ENCODE results near the gene DNAL4. TPM values are rescaled to one million over a fixed set of nuclear protein-coding genes. Genes with fewer than 3 reads are reported as not detected.
A peak's percentile ranks its signal among the peaks of the same experiment; 100 is the strongest.

The DNAL4 gene
- total and polyA plus RNA-seq, 2 donors (not counting 3 experiments of a cell fraction or from before 2014, with no cell fraction given): 12.9 to 22.7 TPM

- TSS peak; percentile 60 for BruUV-seq (replicated peaks)
- DNase-seq (ENCODE audit: low read depth, low spot score): no peak
- Histone ChIP-seq H3K9me1 (replicated peaks; ENCODE audit: control insufficient read depth, extremely low read depth, insufficient read depth, low read length) (no peaks in the 10 kb centered on the region), H3K9ac (replicated peaks; ENCODE audit: extremely low read depth, insufficient read depth, low read length) (peak overlapping the region; percentile 59), H3K9me3 (replicated peaks; ENCODE audit: control insufficient read depth, insufficient read depth, low read length) (no peaks in the 10 kb centered on the region), H2AFZ (ENCODE audit: low read depth, low read length) (peak overlapping the region; percentile 45), H3K27me3 (ENCODE audit: control insufficient read depth in 2 of 2, insufficient read depth in 2 of 2, low read length in 2 of 2) (peaks cover 0 to 2% of the 10 kb centered on the region in 2 experiments), H3K4me1 (ENCODE audit: control insufficient read depth, extremely low read depth, insufficient read depth, low read length) (peaks cover 16% of the 10 kb centered on the region), H4K20me1 (replicated peaks; ENCODE audit: control insufficient read depth, extremely low read depth, insufficient read depth, low read length) (no peaks in the 10 kb centered on the region), H3K4me3 (replicated peaks in 1 of 3; ENCODE audit: insufficient read depth in 1 of 3, low read depth in 1 of 3, low read length in 3 of 3) (peak overlapping the region; percentile 60 to 86 (median 72)), H3K36me3 (ENCODE audit: control insufficient read depth in 2 of 2, extremely low read depth in 1 of 2, insufficient read depth in 2 of 2, low read length in 2 of 2) (peaks cover 0 to 3% of the 10 kb centered on the region in 2 experiments), H3K4me2 (ENCODE audit: insufficient read depth, low read length) (peak overlapping the region; percentile 83), H3K27ac (ENCODE audit: insufficient read depth, low read depth, low read length) (peak overlapping the region; percentile 16), H3K79me2 (ENCODE audit: control insufficient read depth, insufficient read depth, low read length) (no peaks in the 10 kb centered on the region)
- TF ChIP-seq, protein P1, sequence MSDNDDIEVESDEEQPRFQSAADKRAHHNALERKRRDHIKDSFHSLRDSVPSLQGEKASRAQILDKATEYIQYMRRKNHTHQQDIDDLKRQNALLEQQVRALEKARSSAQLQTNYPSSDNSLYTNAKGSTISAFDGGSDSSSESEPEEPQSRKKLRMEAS (IDR thresholded peaks at IDR 0.05; ENCODE audit: insufficient read depth, insufficient read length): no peak
- TF ChIP-seq CTCF (IDR thresholded peaks at IDR 0.05; ENCODE audit: extremely low read depth in 1 of 2, insufficient read depth in 1 of 2, low read depth in 1 of 2, low read length in 2 of 2) (no peak), EZH2 (IDR thresholded peaks at IDR 0.05; ENCODE audit: borderline replicate concordance, low read depth, low read length, severe bottlenecking) (no peak), FOS (IDR thresholded peaks at IDR 0.05; ENCODE audit: borderline replicate concordance, insufficient read depth, low read length) (no peak), POLR2AphosphoS5 (IDR thresholded peaks at IDR 0.05; ENCODE audit: insufficient read depth, low read depth, low read length) (no peak), MYC (IDR thresholded peaks at IDR 0.05; ENCODE audit: low read depth, low read length) (no peak), JUN (IDR thresholded peaks at IDR 0.05; ENCODE audit: borderline replicate concordance, insufficient read depth, insufficient read length, low read depth) (no peak), POLR2A (IDR thresholded peaks at IDR 0.05; ENCODE audit: low read depth, low read length) (no peak), GATA2 (IDR thresholded peaks at IDR 0.05; ENCODE audit: insufficient read depth, insufficient read length, low read depth, low read length) (no peak)
- POLR2A ChIA-PET: no interaction called here
- CTCF ChIA-PET: interaction anchor here (2.9 kb wide), 1 partner anchor 25 kb away, joined by 10 read pairs; no protein-coding TSS in a partner anchor
- dilution Hi-C loops (cut with MboI; ENCODE audit: extremely low pct_ligation_motif_present, low sequenced_read_pairs) (no loop called here), intact Hi-C loops (cut with micrococcal nuclease) (no loop called here)
- no peak for FAIRE-seq
These were observed 626 bp downstream of the DNAL4 start for GRCh38 chr22:38793317-38793716.
